Measurements from ENCODE around the gene CEBPG.

CEBPG gene

DNA sequence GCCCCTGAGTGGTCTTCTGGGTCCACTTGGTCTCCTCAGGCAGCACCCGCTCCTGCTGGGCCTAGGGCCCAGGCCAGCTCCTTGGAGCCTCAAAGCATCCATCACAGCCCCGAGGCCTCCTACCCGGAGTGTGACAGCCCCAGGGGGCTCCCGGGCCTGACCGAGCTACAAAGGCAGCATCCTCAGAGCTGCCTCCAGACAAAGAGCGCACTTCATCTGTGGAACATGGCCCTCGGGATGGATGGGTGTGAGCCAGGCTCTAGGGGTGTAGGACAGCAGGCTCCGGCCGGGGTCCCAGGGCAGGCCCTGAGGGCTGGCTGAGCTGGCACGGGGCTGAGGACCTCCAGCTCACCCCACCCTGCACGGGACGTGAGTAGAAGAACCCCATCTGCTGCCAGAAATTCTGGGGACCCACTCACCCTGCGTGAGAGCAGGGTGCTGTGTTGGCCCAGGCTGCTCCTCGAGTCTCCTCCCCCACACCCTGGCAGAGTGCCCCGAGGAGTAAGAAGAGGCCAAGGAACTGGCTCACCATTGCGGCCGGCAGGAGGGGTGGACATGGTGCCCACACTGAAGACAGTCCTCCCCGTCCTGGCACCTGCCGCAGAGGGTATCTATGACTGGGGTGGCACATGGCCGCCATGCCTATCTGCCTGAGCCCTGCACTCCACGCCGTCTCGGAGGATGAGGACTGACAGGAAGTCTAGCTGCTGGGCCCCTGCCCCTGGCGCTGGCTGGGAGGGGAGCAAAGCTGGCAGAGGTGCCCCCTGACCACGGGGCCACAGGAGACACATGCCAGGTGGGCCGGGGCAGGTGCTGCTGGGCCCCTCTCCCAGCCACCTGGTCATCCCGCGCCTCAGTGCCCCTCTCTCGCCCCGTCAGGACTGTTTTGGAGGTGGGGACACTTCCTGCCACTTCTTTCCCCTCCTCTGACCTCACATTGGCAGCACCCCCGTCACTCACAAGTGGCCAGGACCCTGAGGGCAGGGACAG lies 22.3 kb downstream of the CEBPG start:
- DNase-seq (ENCODE audit: low read depth): no peak

GRCh38 chr19:33396701-33397535 lies 23.4 kb downstream of the CEBPG start:
- DNase-seq (ENCODE audit: low read depth): no peak

- no peak for DNase-seq (ENCODE audit: low read depth)
Observed at GRCh38 chr19:33397536-33398360, 24.2 kb downstream of the CEBPG start.

GRCh38 chr19:33398361-33399060 lies 25.0 kb downstream of the CEBPG start:
- no peak for DNase-seq (ENCODE audit: low read depth)

DNA sequence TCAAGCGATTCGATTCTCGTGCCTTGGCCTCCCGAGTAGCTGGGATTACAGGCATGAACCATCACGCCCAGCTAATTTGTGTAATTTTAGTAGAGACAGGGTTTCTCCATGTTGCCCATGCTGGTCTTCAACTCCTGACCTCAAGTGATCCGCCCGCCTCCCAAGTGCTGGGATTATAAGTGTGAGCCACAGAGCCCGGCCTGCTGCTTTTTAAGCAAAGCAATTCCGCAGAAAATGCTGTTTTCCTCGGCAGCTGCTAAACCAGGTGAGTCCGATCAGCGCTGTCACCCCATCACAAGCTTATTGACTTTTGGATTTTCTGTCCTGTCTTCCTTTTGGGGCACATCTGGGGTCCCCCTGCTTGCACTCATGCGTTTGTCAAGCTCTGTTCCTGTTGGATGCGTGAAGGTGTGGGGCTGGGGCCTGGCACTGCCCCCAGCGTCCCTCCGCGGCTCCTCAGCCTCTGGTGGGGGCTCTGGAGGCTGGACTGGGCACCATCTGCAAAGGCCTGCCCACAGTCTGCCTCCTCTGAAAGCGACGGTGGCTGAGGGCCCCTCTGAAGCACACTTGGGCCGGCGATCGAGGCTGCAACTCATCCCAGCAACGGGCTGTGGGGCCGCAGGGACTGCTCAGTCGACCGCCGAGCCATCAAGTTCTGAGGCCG lies 25.7 kb downstream of the CEBPG start:
- no peak for DNase-seq (ENCODE audit: low read depth)

DNA sequence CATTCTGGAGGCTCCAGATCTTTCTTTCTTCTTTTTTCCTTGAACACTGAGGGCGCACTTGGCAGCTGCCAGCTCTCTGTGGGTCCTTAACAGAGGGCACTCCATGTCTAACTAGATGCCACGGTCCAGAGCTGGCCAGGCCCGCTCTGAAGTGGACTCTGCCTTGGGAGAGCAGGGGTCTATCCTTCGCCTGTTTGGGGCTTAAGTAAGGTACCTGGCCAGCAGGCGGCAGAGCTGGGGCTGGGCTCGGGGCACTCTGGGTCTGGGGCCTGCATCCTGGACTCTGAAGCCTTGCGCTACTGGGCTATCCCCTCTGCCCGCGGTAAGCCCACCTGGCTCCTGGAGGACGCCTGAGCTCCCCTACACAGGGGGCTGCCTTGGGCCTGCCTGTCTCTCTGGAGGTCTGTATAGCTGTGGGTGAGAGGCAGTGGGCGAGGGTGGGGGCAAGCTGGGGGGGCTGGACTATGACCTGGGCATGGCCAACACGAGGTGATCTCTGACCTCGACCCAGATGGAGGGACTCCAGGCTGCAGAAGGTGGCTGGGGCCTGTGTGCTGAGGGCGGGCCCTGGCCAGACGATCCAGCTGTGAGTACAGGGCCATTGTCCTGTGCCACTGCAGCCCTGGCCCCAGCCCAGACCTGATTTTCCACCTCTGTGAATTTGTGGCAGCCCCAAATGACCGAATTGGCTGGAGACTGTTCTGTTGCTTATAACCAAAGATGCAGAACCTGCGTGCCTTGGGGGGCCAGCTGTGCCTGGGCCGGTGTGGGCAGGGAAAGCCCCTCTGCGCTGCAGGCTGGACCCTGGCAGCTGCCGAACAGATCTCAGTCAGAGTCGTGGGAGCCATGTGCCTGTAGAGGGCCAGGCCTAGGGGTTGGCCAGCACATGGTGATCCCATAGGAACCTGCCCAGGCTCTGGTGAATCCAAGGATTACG lies 26.5 kb downstream of the CEBPG start:
- DNase-seq (ENCODE audit: low read depth): no peak

DNA sequence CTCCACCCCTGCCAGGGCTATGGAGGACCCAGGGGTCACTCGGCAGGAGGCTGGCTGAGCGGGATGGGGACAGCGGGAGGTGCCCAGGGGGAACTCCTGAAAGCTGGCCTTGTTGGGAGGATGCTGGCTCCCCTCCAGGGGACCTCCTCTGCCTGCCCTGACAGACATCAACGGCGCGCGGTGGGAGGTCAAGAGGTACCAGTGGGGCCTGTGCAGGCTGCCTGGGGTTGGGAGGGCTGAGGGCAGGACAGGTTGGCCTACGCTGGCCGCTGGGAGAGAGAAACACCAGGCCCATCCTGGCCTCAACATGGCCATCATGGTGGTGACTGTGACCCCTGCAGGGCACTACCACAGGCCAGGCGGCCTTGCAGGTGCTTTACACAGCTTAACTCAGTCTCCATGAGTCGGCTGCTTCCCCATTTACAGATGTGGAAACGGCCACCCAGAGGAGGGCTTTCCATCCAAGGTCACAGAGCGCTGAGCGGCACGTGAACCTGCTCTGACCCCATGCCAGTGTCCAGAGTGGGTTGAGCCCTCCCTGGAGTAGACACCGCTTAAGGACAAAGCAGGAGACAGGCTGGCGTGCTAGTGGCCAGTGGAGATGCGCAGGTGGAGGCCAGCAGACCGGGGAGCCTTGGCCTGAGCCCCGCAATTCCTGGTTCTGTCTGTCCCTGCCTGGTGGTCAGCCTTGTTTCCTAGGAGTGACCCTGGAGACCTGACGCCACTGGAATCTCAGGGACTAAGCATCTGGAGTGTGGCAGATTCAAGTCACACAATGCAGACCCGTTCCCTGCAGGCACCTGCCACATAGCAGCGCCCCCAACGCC lies 27.6 kb downstream of the CEBPG start:
- no peak for DNase-seq (ENCODE audit: low read depth)

GRCh38 chr19:33401683-33402420 lies 28.3 kb downstream of the CEBPG start:
- DNase-seq (ENCODE audit: low read depth): no peak

DNA sequence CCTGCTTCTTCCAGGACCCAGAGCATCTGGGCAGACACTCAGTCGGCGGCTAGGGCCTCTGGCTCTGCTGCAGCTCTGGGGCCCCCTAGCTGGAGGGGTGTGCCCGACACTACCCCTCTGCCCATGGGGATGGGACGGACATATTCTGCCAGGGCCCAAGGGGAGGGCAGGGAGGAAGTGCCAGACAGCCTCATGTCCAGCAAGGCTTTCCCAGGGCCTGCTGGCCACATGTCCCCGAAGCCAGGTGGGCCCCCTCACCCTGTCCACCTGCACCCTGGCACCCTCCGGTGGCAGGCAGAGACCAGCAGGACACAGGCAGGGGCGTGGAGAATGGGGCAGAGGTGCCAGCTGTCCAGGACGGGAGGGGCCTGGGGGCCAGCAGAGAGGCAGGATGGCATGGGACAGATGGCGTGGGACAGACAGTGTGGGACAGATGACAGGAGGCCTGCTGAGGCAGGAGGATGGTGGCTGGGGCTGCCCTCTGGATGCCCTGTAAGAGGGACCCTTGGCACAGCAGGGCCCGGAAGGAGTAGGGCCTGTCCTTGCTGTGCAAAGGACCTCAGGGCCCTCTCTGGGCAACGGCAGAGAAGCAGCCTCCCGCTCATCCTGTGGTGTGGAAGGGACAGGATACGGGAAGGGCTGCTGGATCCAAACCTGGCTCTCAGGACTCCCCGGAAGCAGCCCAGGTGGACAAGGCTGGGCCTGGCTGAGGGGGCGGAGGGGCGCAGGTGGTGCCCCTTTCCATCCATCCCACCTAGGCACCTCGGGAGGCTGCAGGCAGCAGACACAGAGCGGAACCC lies 29.1 kb downstream of the CEBPG start:
- DNase-seq (ENCODE audit: low read depth): no peak

DNA sequence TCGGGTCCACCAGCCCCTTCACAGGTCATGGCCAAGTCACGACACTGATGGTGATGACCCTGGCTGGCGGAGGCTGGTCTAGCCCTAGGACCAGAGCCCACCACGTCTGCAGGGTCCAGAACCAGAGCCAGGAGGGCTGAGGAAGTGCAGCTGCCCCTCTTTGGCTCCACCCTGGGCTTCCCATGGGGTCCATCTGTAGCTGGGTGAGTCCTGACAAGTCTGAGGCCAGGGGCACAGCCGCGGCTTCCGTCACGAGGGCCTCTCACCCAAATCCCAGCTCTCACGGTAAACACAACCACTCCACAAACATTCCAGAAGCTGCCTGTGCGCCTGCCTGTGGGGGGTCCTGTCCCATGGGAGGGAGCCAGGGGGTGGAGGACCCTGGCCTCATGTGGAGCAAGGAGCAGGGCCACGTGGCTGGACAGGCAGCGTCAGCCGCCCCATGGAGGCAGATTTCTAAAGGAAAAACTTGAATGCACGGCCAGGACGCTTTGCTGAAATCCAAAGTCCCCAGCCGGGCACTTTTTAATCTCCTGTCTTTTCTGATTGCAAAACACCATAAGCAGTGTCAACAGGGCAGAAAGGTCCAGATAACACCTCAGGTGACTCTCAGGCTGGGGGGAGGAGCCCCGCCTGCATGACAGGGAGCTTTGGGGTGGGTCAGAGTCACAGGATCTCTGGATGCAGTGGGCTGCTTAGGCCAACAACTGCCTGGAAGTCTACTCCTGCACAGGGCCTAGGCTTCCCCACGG lies 29.9 kb downstream of the CEBPG start:
- no peak for DNase-seq (ENCODE audit: low read depth)

- DNase-seq (ENCODE audit: low read depth): no peak
Observed at GRCh38 chr19:33403973-33404304, 30.4 kb downstream of the CEBPG start.

DNA sequence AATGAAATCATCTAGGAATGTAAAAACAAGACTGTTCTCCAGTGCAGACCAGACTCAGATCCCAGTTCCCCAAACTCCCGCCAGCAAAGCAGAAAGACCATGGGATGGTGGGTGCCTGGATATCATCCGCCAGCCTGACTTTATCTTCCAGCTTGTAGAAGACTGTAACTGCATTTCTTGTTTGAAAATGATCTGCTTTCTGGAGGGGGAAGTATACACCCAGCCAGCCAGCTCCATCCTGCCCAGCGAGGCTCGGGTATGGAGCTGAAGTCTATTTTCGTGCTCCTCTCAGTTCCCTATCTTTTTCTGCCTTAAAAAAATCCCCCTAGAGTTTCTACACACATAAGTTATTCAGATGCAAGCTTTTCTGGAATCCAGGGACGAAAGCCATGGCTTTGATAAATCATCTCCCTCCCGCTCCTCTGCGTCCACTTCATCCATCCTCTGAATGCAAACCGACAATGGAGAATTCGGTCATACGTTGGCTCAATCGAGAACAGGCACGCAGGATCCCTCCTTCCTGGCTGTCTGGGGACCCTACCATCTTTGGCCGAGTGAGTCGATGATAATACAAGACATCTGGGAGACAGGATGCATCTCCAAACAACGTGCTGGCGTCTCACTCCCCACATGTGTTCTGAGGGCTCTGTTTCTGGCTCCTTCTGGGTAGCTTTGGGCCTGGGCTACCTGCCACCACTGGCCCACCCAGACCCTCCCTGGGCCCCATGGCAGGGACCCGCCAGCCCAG lies 31.2 kb downstream of the CEBPG start:
- DNase-seq (ENCODE audit: low read depth): no peak

DNA sequence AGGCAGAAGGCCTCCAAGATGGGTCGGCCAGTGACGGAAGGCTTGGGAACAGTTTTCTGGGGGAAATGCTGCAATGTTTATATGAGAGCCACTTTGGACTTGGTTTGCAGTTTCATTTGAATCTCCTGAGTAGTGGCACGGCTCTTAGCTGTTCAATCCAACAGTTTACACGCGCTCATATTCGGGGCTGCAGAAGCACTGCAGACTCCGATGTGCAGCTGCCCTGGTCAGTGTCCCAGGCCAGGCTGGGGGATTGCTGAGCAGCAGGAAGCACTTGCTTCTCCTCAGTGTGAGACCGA lies 31.7 kb downstream of the CEBPG start:
- DNase-seq (ENCODE audit: low read depth): no peak

DNA sequence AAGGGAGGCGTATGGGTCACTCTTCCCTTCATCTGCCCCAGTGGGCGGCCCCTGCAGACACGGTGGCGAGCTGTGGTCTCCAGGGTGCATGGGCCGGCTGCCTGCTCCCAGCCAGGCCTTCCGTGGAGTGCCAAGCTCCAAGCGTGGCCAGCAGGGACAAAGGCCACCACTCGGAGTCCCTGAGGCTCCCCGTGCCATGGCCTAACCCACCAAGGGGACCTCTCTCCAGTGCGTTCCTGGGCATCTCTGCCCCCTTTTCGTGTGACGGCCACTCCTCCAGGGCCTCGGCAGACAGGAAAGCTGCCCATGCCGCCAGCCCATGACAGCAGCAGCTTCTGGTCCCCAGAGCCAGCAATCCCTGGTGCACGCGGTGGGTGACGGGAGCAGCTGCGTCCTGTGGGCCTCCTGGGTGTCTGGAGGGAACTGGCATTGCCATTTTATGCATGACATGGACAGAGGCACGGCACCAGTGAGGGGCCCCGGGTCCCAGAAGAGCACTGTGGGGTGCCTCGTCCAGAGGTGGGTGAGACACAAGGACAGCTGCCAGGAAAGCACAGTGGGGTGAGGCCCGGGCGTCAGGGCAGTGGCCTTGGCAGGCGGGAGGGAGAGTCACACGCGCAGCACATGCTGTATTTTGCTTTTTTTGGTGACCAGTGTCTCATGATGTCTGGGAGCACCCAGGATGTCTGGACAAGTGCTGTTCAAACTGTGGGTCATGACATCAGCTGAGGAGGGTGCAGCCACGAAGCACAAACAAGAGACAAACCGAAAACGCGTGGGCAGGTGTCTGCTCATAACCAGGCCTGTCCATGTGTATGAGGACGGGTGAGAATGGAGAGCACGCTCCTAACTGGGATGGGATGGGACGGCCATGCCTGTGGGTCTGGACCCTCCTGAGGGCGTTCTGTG lies 32.3 kb downstream of the CEBPG start:
- DNase-seq (ENCODE audit: low read depth): no peak

DNA sequence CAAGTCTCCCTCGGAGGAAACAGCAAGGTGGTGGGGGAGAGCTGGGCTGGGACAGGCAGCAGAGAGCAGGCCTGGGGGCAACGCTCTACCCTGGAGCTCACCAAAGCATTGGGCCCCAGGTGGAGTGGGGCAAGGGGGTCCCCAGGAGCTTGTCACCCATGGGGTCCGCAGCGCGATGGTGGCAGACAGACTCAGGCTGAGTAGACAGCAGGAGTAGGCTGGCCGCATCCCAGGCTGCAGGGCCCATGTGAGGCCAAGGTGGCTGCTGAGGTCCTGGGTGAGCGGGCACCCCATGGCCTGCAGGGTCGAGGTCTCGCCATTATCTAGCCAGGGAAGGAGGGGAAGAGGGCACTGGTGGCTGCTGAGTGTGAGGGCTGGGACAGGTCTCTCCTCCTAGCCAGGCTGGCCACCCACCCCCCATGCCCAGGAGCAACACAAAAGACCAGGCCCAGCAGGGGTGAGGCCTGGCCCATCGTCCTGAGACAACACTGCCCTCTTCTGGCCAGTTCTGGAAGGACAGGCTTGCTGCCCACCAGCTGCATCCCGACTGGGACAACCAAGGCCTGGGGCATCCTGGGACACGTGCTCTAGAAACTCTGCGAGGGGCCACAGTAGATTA lies 33.1 kb downstream of the CEBPG start:
- DNase-seq (ENCODE audit: low read depth): peak; percentile 55
